OCI-LY7 (cell line): Measurements from ENCODE around the gene NR2F6. TPM values are rescaled to one million over a fixed set of nuclear protein-coding genes. Genes with fewer than 3 reads are reported as not detected.

Experiments
- BruUV-seq: library from RNA; stranded (reverse); fragments of 400-500 nt; replicated peaks from 2 replicates; lab custom pipeline; 2021; lab: Mats Ljungman, UMichigan
- CTCF ChIA-PET: fragments of 300-600 bp; sonication (Branson Sonifier 250); formaldehyde crosslinking; loops from one replicate; lab custom pipeline; 2022; ENCODE audit warnings: antibody characterized with exemption; ENCODE audit not compliant: unreplicated experiment; lab: Charles Lee
- POLR2A ChIA-PET: fragments of 300-600 bp; sonication (Branson Sonifier 250); formaldehyde crosslinking; loops from one replicate; lab custom pipeline; 2022; ENCODE audit warnings: antibody characterized with exemption; lab: Charles Lee
- DNase-seq: peaks from one replicate; pipeline ENCODE4 v3.0.0-alpha.2; 2015; ENCODE audit warnings: low spot score
- H2AFZ ChIP-seq: fragments of 200-600 bp; sonication (generic), shearing (Covaris generic); 2 replicates; pipeline ENCODE4 v1.6.1; 2014; ENCODE audit warnings: mild to moderate bottlenecking, antibody characterized with exemption, low read length, moderate library complexity
- H3K27ac ChIP-seq: fragments of 200-600 bp; sonication (generic); 2 replicates; pipeline ENCODE4 v1.5.1; 2014; ENCODE audit warnings: mixed run types, low read depth, mild to moderate bottlenecking, moderate library complexity, low read length, inconsistent platforms; ENCODE audit not compliant: poor library complexity, severe bottlenecking
- H3K36me3 ChIP-seq: fragments of 200-600 bp; sonication (generic); 2 replicates; pipeline ENCODE4 v1.6.1; 2014; ENCODE audit warnings: mild to moderate bottlenecking, antibody characterized with exemption, low read length, moderate library complexity, mixed read lengths; ENCODE audit not compliant: insufficient read depth
- H3K4me1 ChIP-seq: fragments of 200-600 bp; sonication (generic); 2 replicates; pipeline ENCODE4 v1.5.1; 2014; ENCODE audit warnings: mild to moderate bottlenecking, low read length; ENCODE audit not compliant: insufficient read depth, poor library complexity, severe bottlenecking
- H3K4me2 ChIP-seq: fragments of 200-600 bp; sonication (generic); 2 replicates; pipeline ENCODE4 v1.6.1; 2014; ENCODE audit warnings: mild to moderate bottlenecking, low read length
- H3K4me3 ChIP-seq: fragments of 200-600 bp; sonication (generic); 2 replicates; pipeline ENCODE4 v1.5.1; 2014; ENCODE audit warnings: mild to moderate bottlenecking, low read depth, low read length; ENCODE audit not compliant: poor library complexity, severe bottlenecking
- H3K79me2 ChIP-seq: fragments of 200-600 bp; sonication (generic); 2 replicates; pipeline ENCODE4 v1.6.1; 2016; ENCODE audit warnings: low read depth, mild to moderate bottlenecking, low read length, moderate library complexity, mixed read lengths; ENCODE audit not compliant: insufficient read depth
- H3K9me2 ChIP-seq: fragments of 200-600 bp; sonication (generic); 2 replicates; pipeline ENCODE4 v1.6.1; 2016; ENCODE audit warnings: mild to moderate bottlenecking, low read length, mixed read lengths; ENCODE audit not compliant: insufficient read depth
- H3K9me3 ChIP-seq: fragments of 200-600 bp; sonication (generic); 2 replicates; pipeline ENCODE4 v1.6.1; 2014; ENCODE audit warnings: mild to moderate bottlenecking, mixed run types, low read length, mixed read lengths
- H4K20me1 ChIP-seq: fragments of 200-600 bp; sonication (generic); 2 replicates; pipeline ENCODE4 v1.6.1; 2014; ENCODE audit warnings: mild to moderate bottlenecking, antibody characterized with exemption, low read length, moderate library complexity, mixed read lengths; ENCODE audit not compliant: insufficient read depth
- EZH2phosphoT487 ChIP-seq: fragments of 200-600 bp; sonication (generic); IDR thresholded peaks from 2 replicates; pipeline ENCODE4 v1.6.1; 2018; ENCODE audit warnings: low read depth, borderline replicate concordance, mild to moderate bottlenecking, mixed run types, antibody characterized with exemption, low read length, moderate library complexity, mixed read lengths
- intact Hi-C: fragments of 100-400 bp; cut with micrococcal nuclease; formaldehyde crosslinking; loops from one replicate; pipeline ENCODE4 v1.10.0; 2022; ENCODE audit not compliant: unreplicated experiment
- total RNA-seq, 2 experiments: library from RNA; depleted of rRNA in 1 of 2; stranded (reverse); fragments of >200 nt in 1 of 2; shearing (Covaris generic) in 1 of 2; gene quantifications; 2 replicates each; pipeline ENCODE4 v1.2.3, GENCODE V29; 2014 to 2022
- TF ChIP-seq, protein P1 (sequence below): fragments of 200-600 bp; sonication (generic); conservative IDR thresholded peaks from 2 replicates; pipeline ENCODE4 v1.5.1; 2014; ENCODE audit warnings: mild to moderate bottlenecking, antibody characterized with exemption, low read length, moderate library complexity, mixed read lengths

The NR2F6 gene
- total RNA-seq, 2 experiments from 2014 or later = 33.1 to 39.2 TPM

DNA sequence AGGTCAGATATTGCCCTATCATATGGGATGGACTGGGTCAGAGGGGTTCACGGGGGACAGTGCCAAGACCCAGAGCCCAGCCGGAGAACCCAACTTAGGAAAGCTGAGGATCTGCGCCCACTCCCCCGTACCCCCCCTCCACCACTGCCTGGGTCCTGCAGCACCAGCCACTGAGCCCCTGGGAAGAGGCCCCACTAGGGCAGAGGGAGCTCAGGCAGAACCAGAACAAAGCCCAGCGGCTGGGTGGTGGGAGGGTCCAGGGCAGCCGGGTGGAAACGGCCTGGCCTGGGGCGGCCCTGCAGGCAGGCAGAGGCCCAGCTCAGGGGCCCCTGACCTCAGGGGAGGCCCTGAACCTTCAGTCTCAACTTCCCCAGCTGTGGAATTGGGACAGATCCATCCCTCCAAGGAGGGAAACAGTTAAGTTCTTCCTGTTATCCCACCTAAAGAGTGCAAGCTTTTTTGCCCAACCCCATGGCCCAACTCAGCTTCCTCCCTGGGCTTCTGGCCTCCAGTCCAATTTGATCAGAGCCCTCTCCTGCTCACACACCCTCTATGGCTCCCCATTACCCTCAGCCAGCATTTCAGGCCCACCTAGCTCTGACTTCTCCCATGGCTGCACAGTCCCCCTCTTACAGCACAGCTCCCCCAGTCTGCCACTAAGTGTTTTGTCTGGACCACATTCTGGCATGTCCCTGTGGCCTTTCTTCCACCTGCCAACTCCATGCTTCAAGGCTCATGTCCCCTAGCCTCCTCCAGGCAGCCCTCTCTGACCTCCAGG is 3.1 kb downstream of the NR2F6 start:
- H4K20me1 ChIP-seq = no peaks in the 10 kb centered on the region
- peak overlapping the region; percentile 74 for H3K4me3 ChIP-seq
- H3K4me2 ChIP-seq = peak overlapping the region; percentile 81
- H3K79me2 ChIP-seq = peaks cover 23% of the 10 kb centered on the region; the same call in 1 of the 2 replicates
- no peaks in the 10 kb centered on the region for H3K9me3 ChIP-seq
- H3K4me1 ChIP-seq = peaks cover 43% of the 10 kb centered on the region
- intact Hi-C loops = loop anchor here (1.0 to 10.0 kb wide), 2 partner anchors 16 to 348 kb away; partner anchors contain the start of gene OCEL1
- ChIA-PET CTCF (no interaction called here), POLR2A (interaction anchor here (1.5 to 1.7 kb wide), 2 partner anchors 22 to 24 kb away, joined by 6 to 7 read pairs; partner anchors contain the start of genes BABAM1 and USHBP1)
- H3K27ac ChIP-seq = peak overlapping the region; percentile 53
- peaks cover 9% of the 10 kb centered on the region; the same call in 1 of the 2 replicates for H3K36me3 ChIP-seq
- BruUV-seq = no TSS peak
- TF ChIP-seq EZH2phosphoT487 = no peak
- TF ChIP-seq, protein P1, sequence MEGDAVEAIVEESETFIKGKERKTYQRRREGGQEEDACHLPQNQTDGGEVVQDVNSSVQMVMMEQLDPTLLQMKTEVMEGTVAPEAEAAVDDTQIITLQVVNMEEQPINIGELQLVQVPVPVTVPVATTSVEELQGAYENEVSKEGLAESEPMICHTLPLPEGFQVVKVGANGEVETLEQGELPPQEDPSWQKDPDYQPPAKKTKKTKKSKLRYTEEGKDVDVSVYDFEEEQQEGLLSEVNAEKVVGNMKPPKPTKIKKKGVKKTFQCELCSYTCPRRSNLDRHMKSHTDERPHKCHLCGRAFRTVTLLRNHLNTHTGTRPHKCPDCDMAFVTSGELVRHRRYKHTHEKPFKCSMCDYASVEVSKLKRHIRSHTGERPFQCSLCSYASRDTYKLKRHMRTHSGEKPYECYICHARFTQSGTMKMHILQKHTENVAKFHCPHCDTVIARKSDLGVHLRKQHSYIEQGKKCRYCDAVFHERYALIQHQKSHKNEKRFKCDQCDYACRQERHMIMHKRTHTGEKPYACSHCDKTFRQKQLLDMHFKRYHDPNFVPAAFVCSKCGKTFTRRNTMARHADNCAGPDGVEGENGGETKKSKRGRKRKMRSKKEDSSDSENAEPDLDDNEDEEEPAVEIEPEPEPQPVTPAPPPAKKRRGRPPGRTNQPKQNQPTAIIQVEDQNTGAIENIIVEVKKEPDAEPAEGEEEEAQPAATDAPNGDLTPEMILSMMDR = no peak
- no peak overlapping the region for H2AFZ ChIP-seq
- H3K9me2 ChIP-seq = no peaks in the 10 kb centered on the region
- peak; percentile 46 for DNase-seq

DNA sequence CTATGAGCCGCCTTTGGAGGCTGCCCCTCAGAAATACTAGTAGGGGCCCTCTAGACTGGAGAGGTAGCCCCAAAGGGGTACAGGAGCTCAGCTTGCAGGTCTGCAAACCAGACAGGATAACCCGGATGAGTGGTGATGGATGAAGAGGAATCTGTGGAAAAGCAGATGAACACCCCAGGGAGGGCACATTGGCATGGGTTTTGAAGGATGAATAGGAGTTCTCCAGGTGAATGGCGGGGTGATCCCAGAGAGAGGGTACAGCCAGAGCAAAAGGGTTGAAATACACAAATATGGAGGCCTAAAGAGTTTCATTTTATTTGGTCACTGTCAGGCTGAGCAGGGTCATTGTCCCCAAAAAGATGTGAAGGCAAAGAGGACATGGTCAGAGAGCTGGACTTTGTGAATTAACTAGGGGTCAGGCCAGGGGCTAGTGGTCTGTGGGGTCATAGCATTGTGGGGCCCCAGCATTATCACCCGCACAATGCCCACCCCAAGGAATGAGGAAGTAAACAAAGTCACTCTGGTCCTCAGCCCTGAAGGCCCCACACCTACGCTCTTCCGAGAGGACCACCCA is 4.8 kb downstream of the NR2F6 start:
- CTCF ChIA-PET = no interaction called here

More for the DNA sequence above, 4.8 kb downstream of the NR2F6 start:
- H4K20me1 ChIP-seq = no peaks in the 10 kb centered on the region
- no peak overlapping the region for H3K4me3 ChIP-seq
- no peaks in the 10 kb centered on the region for H3K9me3 ChIP-seq
- no peak overlapping the region for H2AFZ ChIP-seq
- intact Hi-C loops = loop anchor here (10.0 kb wide), 1 partner anchor 346 kb away; no protein-coding TSS in a partner anchor
- POLR2A ChIA-PET = interaction anchor here (0.6 to 1.4 kb wide), 2 partner anchors 164 to 389 kb away, joined by 3 read pairs; no protein-coding TSS in a partner anchor
- no peaks in the 10 kb centered on the region for H3K9me2 ChIP-seq
- no peak for DNase-seq
- H3K4me1 ChIP-seq = peaks cover 39% of the 10 kb centered on the region
- H3K79me2 ChIP-seq = peaks cover 23% of the 10 kb centered on the region; the same call in 1 of the 2 replicates
- no peak overlapping the region for H3K4me2 ChIP-seq
- peaks cover 9% of the 10 kb centered on the region; the same call in 1 of the 2 replicates for H3K36me3 ChIP-seq
- H3K27ac ChIP-seq = no peak overlapping the region
- TF ChIP-seq, protein P1 = no peak
- TF ChIP-seq EZH2phosphoT487 = no peak
- BruUV-seq = no TSS peak
